SK-N-MC (cell line): ENCODE results near the gene PPFIBP2.

Experiments
- EZH2 ChIP-seq: fragments of 200-600 bp; sonication (generic); IDR thresholded peaks from one replicate; pipeline ENCODE4 v1.6.1; 2017; ENCODE audit warnings: antibody characterized with exemption
- POLR2AphosphoS5 ChIP-seq: IDR thresholded peaks from 2 replicates; pipeline ENCODE4 v1.6.1; 2012; ENCODE audit warnings: mild to moderate bottlenecking, low read depth, low read length, borderline replicate concordance

- no peak for TF ChIP-seq EZH2
- TF ChIP-seq POLR2AphosphoS5: no peak
These were observed 23.5 kb downstream of the PPFIBP2 start for GRCh38 chr11:7537265-7537664.
